Measurements from ENCODE around the gene WWC1.
A peak's percentile ranks its signal among the peaks of the same experiment; 100 is the strongest.

Gene WWC1

GRCh38 chr5:168451565-168451964 lies 160.1 kb downstream of the WWC1 start:
- no peak for DNase-seq

GRCh38 chr5:168455201-168455600 lies 163.8 kb downstream of the WWC1 start:
- DNase-seq, result no peak

- DNase-seq, result no peak
These were observed 166.1 kb downstream of the WWC1 start for GRCh38 chr5:168457542-168457941.

- no peak for DNase-seq
These were observed 169.2 kb downstream of the WWC1 start for GRCh38 chr5:168460606-168461005.

GRCh38 chr5:168463081-168463480 lies 171.6 kb downstream of the WWC1 start:
- no peak for DNase-seq

- DNase-seq, result no peak
These were observed 172.8 kb downstream of the WWC1 start for GRCh38 chr5:168464214-168464613.

- no peak for DNase-seq
These were observed 173.2 kb downstream of the WWC1 start for GRCh38 chr5:168464641-168465040.

GRCh38 chr5:168467755-168468330 lies 176.4 kb downstream of the WWC1 start:
- no peak for DNase-seq

GRCh38 chr5:168468836-168469235 lies 177.4 kb downstream of the WWC1 start:
- no peak for DNase-seq

- no peak for DNase-seq
These were observed 178.4 kb downstream of the WWC1 start for GRCh38 chr5:168469816-168470215.

- DNase-seq, result no peak
These were observed 180.3 kb downstream of the WWC1 start for GRCh38 chr5:168471785-168472184.

GRCh38 chr5:168472329-168472728 lies 180.9 kb downstream of the WWC1 start:
- no peak for DNase-seq

GRCh38 chr5:168474319-168474718 lies 182.9 kb downstream of the WWC1 start:
- no peak for DNase-seq

- no peak for DNase-seq
These were observed 185.6 kb downstream of the WWC1 start for GRCh38 chr5:168477060-168477459.

GRCh38 chr5:168479166-168479565 lies 187.7 kb downstream of the WWC1 start:
- DNase-seq, result no peak

- no peak for DNase-seq
These were observed 189.2 kb downstream of the WWC1 start for GRCh38 chr5:168480601-168481000.

- peak in 1 of 2 donors; percentile 8 for DNase-seq
These were observed 189.9 kb downstream of the WWC1 start for GRCh38 chr5:168481330-168481788.

GRCh38 chr5:168482361-168482760 lies 190.9 kb downstream of the WWC1 start:
- DNase-seq, result no peak

- DNase-seq, result peak; percentile 89
These were observed 194.9 kb downstream of the WWC1 start, which contains the start of gene RARS1 for GRCh38 chr5:168486136-168486879. RARS1 (plus strand) TSS chr5:168486471; CDS start chr5:168486499, 28 bp downstream.

- no peak for DNase-seq
These were observed 197.6 kb downstream of the WWC1 start for GRCh38 chr5:168489059-168489458.

GRCh38 chr5:168494057-168494555 lies 202.7 kb downstream of the WWC1 start:
- DNase-seq, result no peak

GRCh38 chr5:168502563-168503237 lies 211.3 kb downstream of the WWC1 start:
- no peak for DNase-seq

- DNase-seq, result no peak
These were observed 222.5 kb downstream of the WWC1 start for GRCh38 chr5:168513861-168514428.

Measured in CD4-positive, alpha-beta T cell treated with Interleukin-1 beta for 1 hour (primary cell).